Smooth muscle cell of the pulmonary artery (primary cell): ENCODE measurements around the gene SGPL1. TPM values are rescaled to one million over a fixed set of nuclear protein-coding genes. Genes with fewer than 3 reads are reported as not detected.

Experiments
- total RNA-seq: library from RNA; depleted of rRNA; stranded (reverse); fragments of >200 nt; gene quantifications from 2 replicates; pipeline ENCODE4 v1.2.3, GENCODE V29; 2014

Gene SGPL1, protein sequence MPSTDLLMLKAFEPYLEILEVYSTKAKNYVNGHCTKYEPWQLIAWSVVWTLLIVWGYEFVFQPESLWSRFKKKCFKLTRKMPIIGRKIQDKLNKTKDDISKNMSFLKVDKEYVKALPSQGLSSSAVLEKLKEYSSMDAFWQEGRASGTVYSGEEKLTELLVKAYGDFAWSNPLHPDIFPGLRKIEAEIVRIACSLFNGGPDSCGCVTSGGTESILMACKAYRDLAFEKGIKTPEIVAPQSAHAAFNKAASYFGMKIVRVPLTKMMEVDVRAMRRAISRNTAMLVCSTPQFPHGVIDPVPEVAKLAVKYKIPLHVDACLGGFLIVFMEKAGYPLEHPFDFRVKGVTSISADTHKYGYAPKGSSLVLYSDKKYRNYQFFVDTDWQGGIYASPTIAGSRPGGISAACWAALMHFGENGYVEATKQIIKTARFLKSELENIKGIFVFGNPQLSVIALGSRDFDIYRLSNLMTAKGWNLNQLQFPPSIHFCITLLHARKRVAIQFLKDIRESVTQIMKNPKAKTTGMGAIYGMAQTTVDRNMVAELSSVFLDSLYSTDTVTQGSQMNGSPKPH
- 26.0 and 31.9 TPM in 2 replicates for total RNA-seq

DNA sequence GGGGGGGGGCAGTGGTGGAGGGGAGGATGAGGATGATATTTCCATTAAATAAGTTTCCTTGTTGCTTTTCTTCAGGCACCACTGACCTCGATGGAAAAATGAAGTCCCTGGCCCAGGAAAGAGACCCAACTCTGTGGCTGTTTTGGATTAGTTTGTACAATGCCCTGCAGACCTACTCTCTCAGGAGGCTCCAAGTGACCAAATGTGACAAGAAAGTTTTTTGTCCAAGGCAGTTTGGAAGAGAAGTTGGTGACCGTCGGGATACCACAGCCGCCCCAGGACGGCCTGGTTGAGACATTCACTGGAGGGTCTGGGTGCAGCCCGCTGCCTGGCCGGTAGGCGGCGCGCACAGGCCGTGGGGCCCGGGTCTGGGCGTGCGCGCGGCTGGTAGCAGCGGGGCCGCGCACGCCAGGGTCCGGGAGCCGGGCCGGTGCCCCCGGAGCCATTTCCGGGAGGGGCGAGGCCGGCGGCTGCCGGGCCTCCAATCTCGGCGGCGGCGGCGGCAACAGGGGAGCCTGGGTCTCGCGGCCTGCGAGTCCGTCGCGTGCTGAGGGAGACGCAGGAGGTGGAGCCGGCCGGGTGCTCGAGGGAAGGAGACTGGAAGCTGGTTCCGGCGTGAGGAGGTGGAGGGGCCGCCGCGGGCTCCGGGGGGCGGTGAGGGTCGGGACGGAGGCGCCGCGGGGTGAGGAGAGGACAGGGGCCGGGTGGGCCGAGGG is at the start of gene SGPL1:
Gene SGPL1 (plus strand): TSS at position 445 of the 716 bp plus-strand sequence. CDS start 906 bp downstream, outside the sequence.

DNA sequence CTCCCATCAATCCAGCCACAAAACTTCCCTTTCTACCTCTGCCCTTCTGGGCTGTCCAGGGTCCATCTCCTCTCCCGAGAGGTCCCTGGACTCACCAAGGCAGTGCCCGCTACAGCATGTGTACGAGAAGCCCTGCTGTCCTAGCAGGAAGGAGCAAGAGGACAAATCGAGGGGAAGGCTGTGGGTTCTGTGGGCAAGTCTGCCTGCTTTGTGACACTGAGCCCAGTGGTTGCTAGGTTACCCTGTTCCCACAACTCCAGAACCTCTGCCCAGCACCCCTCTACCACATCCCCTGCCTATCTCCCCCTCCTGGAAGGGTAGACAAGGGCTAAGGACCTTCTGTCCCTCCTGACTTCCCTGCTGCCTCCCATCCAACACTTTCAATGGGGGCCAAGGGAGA is 30.6 kb upstream of the SGPL1 start, which contains the start of gene TBATA:
Gene TBATA (minus strand): TSS at position 188 of the 400 bp plus-strand sequence. CDS start 1,998 bp downstream, outside the sequence.

DNA sequence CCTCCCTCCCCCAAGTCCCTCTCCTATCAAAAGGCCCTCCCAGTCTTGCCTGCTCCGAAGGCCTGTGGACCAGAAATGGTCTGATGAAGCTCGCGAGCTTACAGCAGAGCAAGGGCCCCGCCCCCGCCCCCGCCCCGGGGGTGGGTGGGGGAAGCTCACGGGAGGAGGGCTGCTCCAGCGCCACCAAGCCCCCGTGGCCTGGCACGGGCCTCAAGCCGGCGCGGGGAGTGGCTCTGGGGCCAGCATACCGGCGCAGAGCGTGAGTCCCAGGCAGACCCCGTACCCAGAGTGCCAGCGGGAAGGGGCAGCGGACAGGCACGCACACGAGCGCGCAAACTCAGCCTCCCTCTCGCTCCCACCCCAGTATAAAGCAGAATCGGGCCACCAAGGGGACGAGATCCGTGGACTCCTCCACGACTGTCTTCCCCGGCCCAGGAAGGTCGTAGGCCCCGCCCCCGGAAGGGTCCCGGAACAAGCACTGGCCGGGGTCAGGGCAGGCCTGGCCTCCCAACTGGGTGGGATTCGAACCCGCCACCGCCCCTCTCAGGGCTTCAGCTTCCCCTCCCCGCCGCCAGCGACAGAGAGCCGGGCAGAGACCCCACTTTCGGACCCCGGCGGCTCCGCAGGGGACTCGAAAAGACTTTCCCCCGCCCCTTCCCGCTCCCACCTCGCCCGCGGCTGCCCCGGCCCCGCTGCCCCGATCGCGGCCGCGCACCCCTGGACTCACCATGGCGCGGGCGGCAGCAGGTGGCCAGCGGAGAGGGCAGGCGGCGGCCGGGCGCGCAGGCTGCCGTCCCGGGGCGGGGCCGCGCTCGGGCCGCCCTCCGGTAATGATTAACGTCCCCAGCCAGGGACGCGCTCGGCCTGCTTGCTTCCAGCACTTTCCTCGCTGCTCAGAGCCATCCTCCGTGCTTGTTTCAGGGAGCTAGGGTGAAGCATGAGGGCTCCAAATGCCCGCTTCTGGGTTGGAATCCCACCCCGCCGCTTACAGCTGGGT is 72.4 kb downstream of the SGPL1 start, which contains the start of gene PCBD1:
Gene PCBD1 (minus strand): TSS at position 762 of the 997 bp plus-strand sequence. CDS start 32 bp downstream, at position 730.

Other genes with a start within 250 kb of the SGPL1 start
- gene PRF1, start 213.2 kb upstream of the SGPL1 start, total RNA-seq, result not detected in 2 replicates
- 2.5 TPM in 2 replicates for gene ADAMTS14, start 143.4 kb upstream of the SGPL1 start, total RNA-seq
- gene TBATA, start 30.6 kb upstream of the SGPL1 start, total RNA-seq, result not detected in 2 replicates
- 39.1 and 47.3 TPM in 2 replicates for gene PCBD1, start 72.6 kb downstream of the SGPL1 start, total RNA-seq